Uterus (tissue), 4 donors: ENCODE measurements around the gene VANGL1. TPM values are rescaled to one million over a fixed set of nuclear protein-coding genes. Genes with fewer than 3 reads are reported as not detected.

Experiments
- DNase-seq, 2 donors: peaks; one replicate each; pipeline ENCODE4 v3.0.0-alpha.2; 2019 to 2020
- H3K27ac ChIP-seq, 2 donors: fragments of 200-600 bp; sonication (generic); 1 replicate in 1 of 2; 2 replicates in 1 of 2; pipeline ENCODE4 v1.5.1; 2016 to 2018
- H3K27me3 ChIP-seq, 2 donors: fragments of 200-600 bp; sonication (generic); one replicate each; pipeline ENCODE4 v1.5.1; 2018 to 2019; ENCODE audit warnings: control low read depth in 1 of 2
- H3K36me3 ChIP-seq, 2 donors: fragments of 200-600 bp; sonication (generic); one replicate each; pipeline ENCODE4 v1.5.1; 2019; ENCODE audit warnings: control low read depth in 1 of 2
- H3K4me1 ChIP-seq, 2 donors: fragments of 200-600 bp; sonication (generic); one replicate each; pipeline ENCODE4 v1.5.1; 2018 to 2019; ENCODE audit warnings: control low read depth in 1 of 2
- H3K4me3 ChIP-seq, 2 donors: fragments of 200-600 bp; sonication (generic); 1 replicate in 1 of 2; 2 replicates in 1 of 2; pipeline ENCODE4 v1.5.1; 2018 to 2019; ENCODE audit warnings: mild to moderate bottlenecking in 1 of 2
- H3K9me3 ChIP-seq, 2 donors: fragments of 200-600 bp; sonication (generic); one replicate each; pipeline ENCODE4 v1.5.1; 2019; ENCODE audit warnings: control low read depth in 1 of 2
- POLR2A ChIP-seq, 2 donors: fragments of 450-650 bp; IDR thresholded peaks; one replicate each; pipeline ENCODE4 v1.6.1; 2016; ENCODE audit warnings: antibody characterized with exemption in 2 of 2, mild to moderate bottlenecking in 1 of 2, moderate library complexity in 1 of 2
- intact Hi-C: fragments of 100-400 bp; cut with DNase I; formaldehyde crosslinking; loops from one replicate; pipeline ENCODE4 v1.15.1; 2023; ENCODE audit warnings: low total_unique reads
- small RNA-seq: library from RNA; depleted of rRNA; stranded (forward); fragments of <200 nt; gene quantifications from one replicate; pipeline ENCODE3, GENCODE V24; 2016
- total RNA-seq, 4 donors: library from RNA; depleted of rRNA in 3 of 4; stranded (reverse); fragments of >200 nt in 3 of 4; gene quantifications; one replicate each; pipeline versions ENCODE4 v1.1.0 to v1.2.4, GENCODE V29; 2014 to 2023
- TF ChIP-seq, protein P1 (sequence below), 4 experiments: fragments of 200-600 bp in 2 of 4; fragments of 450-650 bp in 2 of 4; sonication (generic) in 2 of 4; IDR thresholded peaks; one replicate each; pipeline ENCODE4 v1.5.1; 2016 to 2019; ENCODE audit warnings: antibody characterized with exemption in 4 of 4, mild to moderate bottlenecking in 2 of 4, moderate library complexity in 1 of 4
- donor health status: DM: yes; HTN: yes; CAD: no.

The VANGL1 gene
- total RNA-seq, 4 donors from 2014 or later: 2.8 to 22.3 (median 11.9) TPM

DNA sequence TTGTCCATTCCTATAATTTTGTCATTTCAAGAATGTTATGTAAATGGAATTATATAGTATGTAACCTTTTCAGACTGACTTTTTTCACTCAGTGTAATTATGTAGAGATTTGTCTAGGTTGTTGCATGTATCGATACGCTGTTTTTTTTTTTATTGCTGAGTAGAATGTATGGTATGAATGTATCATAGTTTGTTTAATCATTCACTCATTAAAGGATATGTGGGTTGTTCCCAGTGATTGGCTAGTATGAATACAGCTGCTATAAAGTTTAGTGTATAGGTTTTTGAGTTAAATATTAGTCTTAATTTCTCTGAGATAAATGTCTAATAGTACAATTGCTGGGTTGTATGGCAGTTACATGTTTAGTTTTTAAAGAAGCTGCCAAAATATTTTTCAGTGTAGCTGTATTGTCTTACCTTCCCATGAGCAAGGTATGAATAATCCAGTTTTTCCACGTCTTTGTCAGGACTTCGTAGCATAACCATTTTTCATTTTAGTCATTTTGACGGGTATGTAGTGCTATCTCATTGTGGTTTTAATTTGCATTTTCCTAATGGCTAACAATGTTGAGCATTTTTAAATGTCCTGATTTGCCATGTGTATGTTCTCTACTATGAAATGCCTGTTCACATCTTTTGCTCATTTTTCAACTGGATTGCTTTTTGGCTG lies 104.4 kb downstream of the VANGL1 start:
- H3K4me3 ChIP-seq: no peak overlapping the region
- H3K4me1 ChIP-seq: no peaks in the 10 kb centered on the region
- TF ChIP-seq, protein P1, sequence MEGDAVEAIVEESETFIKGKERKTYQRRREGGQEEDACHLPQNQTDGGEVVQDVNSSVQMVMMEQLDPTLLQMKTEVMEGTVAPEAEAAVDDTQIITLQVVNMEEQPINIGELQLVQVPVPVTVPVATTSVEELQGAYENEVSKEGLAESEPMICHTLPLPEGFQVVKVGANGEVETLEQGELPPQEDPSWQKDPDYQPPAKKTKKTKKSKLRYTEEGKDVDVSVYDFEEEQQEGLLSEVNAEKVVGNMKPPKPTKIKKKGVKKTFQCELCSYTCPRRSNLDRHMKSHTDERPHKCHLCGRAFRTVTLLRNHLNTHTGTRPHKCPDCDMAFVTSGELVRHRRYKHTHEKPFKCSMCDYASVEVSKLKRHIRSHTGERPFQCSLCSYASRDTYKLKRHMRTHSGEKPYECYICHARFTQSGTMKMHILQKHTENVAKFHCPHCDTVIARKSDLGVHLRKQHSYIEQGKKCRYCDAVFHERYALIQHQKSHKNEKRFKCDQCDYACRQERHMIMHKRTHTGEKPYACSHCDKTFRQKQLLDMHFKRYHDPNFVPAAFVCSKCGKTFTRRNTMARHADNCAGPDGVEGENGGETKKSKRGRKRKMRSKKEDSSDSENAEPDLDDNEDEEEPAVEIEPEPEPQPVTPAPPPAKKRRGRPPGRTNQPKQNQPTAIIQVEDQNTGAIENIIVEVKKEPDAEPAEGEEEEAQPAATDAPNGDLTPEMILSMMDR (IDR thresholded peaks at IDR 0.05): no peak
- TF ChIP-seq POLR2A (IDR thresholded peaks at IDR 0.05): no peak
- H3K36me3 ChIP-seq: no peaks in the 10 kb centered on the region
- no peaks in the 10 kb centered on the region for H3K9me3 ChIP-seq
- intact Hi-C loops: no loop called here
- no peak overlapping the region for H3K27ac ChIP-seq
- DNase-seq: no peak
- H3K27me3 ChIP-seq: no peaks in the 10 kb centered on the region

Small RNA genes lying within 50 kb of the gene (small RNA-seq; reads per million reads assigned to genes)
- gene RF00406 (0.30 reads per million), gene RN7SL420P (not detected)

Other genes starting within 250 kb of the VANGL1 start
- 10 to 100 TPM in 2 of 4 donors, 1 to 10 TPM in 2; 1.5 to 30.2 (median 7.8) TPM for gene CASQ2, start 126.7 kb downstream of the VANGL1 start, total RNA-seq
- gene NHLH2, start 199.2 kb downstream of the VANGL1 start, total RNA-seq: not detected